Activated CD8-positive, alpha-beta memory T cell treated with anti-CD3 and anti-CD28 coated beads, Interleukin-2, amount 50 U/mL, for 1 hour (primary cell): ENCODE measurements around the gene SLC4A7.
"Not testable (repeated sequence)": the region's sequence is repeated elsewhere in the genome, so short reads cannot be mapped to it uniquely, and the experiment has no call there.

Experiments
- DNase-seq: peaks from one replicate; pipeline ENCODE4 v3.0.0-alpha.2; 2020; ENCODE audit errors: extremely low read depth

SLC4A7 gene

GRCh38 chr3:27429909-27430308, 54.3 kb downstream of the SLC4A7 start:
- DNase-seq, result no peak

- DNase-seq, result no peak
Measured at GRCh38 chr3:27428446-27428845, 55.7 kb downstream of the SLC4A7 start.

- DNase-seq, result no peak
Measured at GRCh38 chr3:27426926-27427325, 57.3 kb downstream of the SLC4A7 start.

GRCh38 chr3:27425896-27426565, 58.2 kb downstream of the SLC4A7 start:
- no peak for DNase-seq

GRCh38 chr3:27424812-27425521, 59.2 kb downstream of the SLC4A7 start:
- DNase-seq, result not testable (repeated sequence)

GRCh38 chr3:27423463-27423862, 60.7 kb downstream of the SLC4A7 start:
- DNase-seq, result no peak

- no peak for DNase-seq
Measured at GRCh38 chr3:27422617-27423016, 61.6 kb downstream of the SLC4A7 start.

GRCh38 chr3:27415202-27415601, 69.0 kb downstream of the SLC4A7 start:
- DNase-seq, result no peak

GRCh38 chr3:27392950-27393679, 91.1 kb downstream of the SLC4A7 start:
- no peak for DNase-seq

GRCh38 chr3:27392414-27392813, 91.8 kb downstream of the SLC4A7 start:
- not testable (repeated sequence) for DNase-seq

GRCh38 chr3:27391796-27392195, 92.4 kb downstream of the SLC4A7 start:
- DNase-seq, result no peak

- no peak for DNase-seq
Measured at GRCh38 chr3:27387625-27388024, 96.6 kb downstream of the SLC4A7 start.

- DNase-seq, result no peak
Measured at GRCh38 chr3:27385504-27385903, 98.7 kb downstream of the SLC4A7 start.

GRCh38 chr3:27384191-27384590, 100.0 kb downstream of the SLC4A7 start:
- DNase-seq, result no peak

GRCh38 chr3:27380433-27381357, 103.5 kb downstream of the SLC4A7 start:
- DNase-seq, result no peak

- no peak for DNase-seq
Measured at GRCh38 chr3:27378331-27378730, 105.9 kb downstream of the SLC4A7 start.

GRCh38 chr3:27376109-27376772, 107.9 kb downstream of the SLC4A7 start:
- DNase-seq, result no peak

- DNase-seq, result peak; percentile 68
Measured at GRCh38 chr3:27368831-27369607, 115.2 kb downstream of the SLC4A7 start, which contains the start of gene NEK10. TSS of gene NEK10 (minus strand) at chr3:27369383. CDS start at chr3:27352882, 16,501 bp downstream.

GRCh38 chr3:27366062-27366591, 118.1 kb downstream of the SLC4A7 start:
- no peak for DNase-seq
